ENCODE data around the gene MT1M. TPM values are rescaled to one million over a fixed set of nuclear protein-coding genes. Genes with fewer than 3 reads are reported as not detected.

MT1M gene
- total and polyA plus RNA-seq, 2 experiments from 2014 or later, result not detected

DNA sequence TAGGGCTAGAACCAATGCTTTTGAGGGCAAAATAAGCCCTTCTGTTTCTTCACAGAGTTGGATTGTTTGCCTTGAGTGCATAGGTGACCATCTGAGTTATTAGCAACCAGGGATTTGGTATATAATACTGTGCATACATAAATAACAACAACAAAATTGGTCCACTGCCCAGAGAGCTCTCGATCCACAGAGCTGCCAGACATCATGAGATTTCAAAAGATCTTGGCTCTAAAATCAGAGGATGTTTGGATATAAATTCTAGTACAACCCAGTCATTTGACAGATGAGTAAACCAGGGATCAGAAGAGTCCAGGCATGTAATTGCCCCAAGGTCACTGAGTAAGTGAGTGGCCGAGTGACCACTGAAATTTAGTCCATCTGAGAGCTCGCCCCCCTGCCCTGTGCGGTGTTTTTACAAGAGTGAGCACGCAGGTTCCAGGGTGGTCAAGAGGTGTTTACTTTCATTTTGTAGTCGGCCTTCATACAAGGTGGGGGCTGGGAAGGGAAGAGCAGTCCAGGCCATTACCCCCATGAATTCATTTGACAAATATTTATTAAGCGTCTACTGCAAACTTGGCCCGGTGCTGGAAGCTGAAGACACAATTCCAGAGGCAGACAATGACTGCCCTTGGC lies 25.9 kb upstream of the MT1M start:
- H3K27ac ChIP-seq, result no peak overlapping the region
- peaks cover 11% of the 10 kb centered on the region for H3K4me1 ChIP-seq (ENCODE audit: low read depth)
- no peak overlapping the region for H3K4me3 ChIP-seq
- TF ChIP-seq, protein P1, sequence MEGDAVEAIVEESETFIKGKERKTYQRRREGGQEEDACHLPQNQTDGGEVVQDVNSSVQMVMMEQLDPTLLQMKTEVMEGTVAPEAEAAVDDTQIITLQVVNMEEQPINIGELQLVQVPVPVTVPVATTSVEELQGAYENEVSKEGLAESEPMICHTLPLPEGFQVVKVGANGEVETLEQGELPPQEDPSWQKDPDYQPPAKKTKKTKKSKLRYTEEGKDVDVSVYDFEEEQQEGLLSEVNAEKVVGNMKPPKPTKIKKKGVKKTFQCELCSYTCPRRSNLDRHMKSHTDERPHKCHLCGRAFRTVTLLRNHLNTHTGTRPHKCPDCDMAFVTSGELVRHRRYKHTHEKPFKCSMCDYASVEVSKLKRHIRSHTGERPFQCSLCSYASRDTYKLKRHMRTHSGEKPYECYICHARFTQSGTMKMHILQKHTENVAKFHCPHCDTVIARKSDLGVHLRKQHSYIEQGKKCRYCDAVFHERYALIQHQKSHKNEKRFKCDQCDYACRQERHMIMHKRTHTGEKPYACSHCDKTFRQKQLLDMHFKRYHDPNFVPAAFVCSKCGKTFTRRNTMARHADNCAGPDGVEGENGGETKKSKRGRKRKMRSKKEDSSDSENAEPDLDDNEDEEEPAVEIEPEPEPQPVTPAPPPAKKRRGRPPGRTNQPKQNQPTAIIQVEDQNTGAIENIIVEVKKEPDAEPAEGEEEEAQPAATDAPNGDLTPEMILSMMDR (IDR thresholded peaks at IDR 0.05; ENCODE audit: low read depth, low read length), result no peak
- no peaks in the 10 kb centered on the region for H3K36me3 ChIP-seq
- no peaks in the 10 kb centered on the region for H3K9me3 ChIP-seq (ENCODE audit: low read depth)
- peak in 1 of 2 donors; percentile 87 for DNase-seq (ENCODE audit: low read depth in 1 of 2, low spot score in 1 of 2)
- H3K27me3 ChIP-seq, result peaks cover 57% of the 10 kb centered on the region

DNA sequence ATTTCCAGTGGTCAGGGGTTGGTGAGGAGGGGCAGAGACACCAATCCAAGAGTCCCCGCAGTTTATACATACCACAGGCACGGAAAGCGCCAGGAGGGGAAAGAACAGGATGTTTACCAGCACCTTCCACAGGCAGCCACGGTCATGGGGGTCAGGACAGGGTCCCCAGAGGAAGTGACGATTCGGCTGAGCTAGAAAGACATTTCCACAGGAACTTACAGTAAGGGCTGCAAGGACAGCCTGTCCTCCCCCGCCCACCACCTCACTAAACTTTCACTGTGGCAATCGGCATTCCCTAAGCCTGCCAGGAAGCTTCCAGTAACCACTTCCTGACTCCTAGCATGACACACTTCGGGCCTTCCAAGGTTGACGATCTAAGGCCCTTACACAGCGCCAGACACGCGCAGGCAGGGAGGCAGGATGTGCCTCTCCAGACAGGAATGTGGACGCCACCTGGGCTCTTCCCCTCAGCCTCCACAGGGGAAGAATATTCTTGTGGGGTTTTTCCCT lies 25.3 kb upstream of the MT1M start:
- Histone ChIP-seq H3K4me3 (no peak overlapping the region), H3K4me1 (ENCODE audit: low read depth) (peaks cover 11% of the 10 kb centered on the region), H3K9me3 (ENCODE audit: low read depth) (no peaks in the 10 kb centered on the region), H3K27me3 (peaks cover 57% of the 10 kb centered on the region), H3K27ac (no peak overlapping the region), H3K36me3 (no peaks in the 10 kb centered on the region)
- peak in 1 of 2 donors; percentile 99 for DNase-seq (ENCODE audit: low read depth in 1 of 2, low spot score in 1 of 2)
- TF ChIP-seq, protein P1 (IDR thresholded peaks at IDR 0.05; ENCODE audit: low read depth, low read length), result no peak

DNA sequence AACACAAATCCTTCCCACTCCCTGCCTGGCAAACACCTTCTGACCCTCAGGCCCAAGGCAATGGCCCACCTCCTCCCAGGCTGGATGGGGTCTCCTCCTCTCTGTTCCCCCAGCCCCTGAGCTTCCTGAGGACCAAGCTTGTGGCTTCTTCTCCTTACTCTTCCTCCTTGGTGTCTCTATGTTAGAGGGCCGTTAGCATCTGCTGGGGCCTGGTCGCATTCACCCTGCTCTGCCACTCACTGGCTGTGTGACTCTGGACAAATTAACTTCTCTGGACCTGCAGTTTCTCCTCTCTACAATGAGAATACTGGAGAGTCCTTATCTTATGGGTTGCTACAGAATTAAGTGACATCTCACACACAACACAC lies 24.8 kb upstream of the MT1M start:
- peaks cover 11% of the 10 kb centered on the region for H3K4me1 ChIP-seq (ENCODE audit: low read depth)
- TF ChIP-seq, protein P1 (IDR thresholded peaks at IDR 0.05; ENCODE audit: low read depth, low read length), result no peak
- DNase-seq (ENCODE audit: low read depth in 1 of 2, low spot score in 1 of 2), result no peak
- H3K4me3 ChIP-seq, result no peak overlapping the region
- H3K27me3 ChIP-seq, result peaks cover 57% of the 10 kb centered on the region
- H3K36me3 ChIP-seq, result no peaks in the 10 kb centered on the region
- H3K9me3 ChIP-seq (ENCODE audit: low read depth), result no peaks in the 10 kb centered on the region
- H3K27ac ChIP-seq, result no peak overlapping the region

DNA sequence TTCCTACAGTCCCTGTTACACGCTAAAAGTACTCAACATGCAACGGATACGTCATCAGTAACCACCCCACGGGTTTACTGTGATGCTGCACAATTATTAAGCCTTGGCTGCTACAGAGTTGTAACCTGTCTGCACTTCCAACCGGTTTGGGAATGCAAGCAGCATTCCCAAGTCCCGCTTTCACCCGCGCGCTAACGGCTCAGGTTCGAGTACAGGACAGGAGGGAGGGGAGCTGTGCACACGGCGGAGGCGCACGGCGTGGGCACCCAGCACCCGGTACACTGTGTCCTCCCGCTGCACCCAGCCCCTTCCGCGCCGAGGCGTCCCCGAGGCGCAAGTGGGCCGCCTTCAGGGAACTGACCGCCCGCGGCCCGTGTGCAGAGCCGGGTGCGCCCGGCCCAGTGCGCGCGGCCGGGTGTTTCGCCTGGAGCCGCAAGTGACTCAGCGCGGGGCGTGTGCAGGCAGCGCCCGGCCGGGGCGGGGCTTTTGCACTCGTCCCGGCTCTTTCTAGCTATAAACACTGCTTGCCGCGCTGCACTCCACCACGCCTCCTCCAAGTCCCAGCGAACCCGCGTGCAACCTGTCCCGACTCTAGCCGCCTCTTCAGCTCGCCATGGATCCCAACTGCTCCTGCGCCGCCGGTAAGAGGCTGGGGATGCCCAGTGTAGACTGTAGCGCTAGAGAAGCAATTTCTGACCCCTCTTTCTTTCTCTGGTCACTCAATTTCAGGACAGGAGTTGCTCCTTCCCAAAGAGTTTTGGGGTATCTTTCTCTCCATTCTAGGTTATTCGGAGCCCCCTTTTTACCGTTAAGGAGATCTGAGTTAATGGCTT lies 24.2 kb upstream of the MT1M start, which contains the start of gene MT2A:
TSS of gene MT2A (plus strand) at position 542 of the 833 bp plus-strand sequence. CDS start at position 614, 72 bp downstream.
- peak within 1 kb of the TSS; percentile 18 for H3K4me3 ChIP-seq
- peak; percentile 92 to 98 for DNase-seq (ENCODE audit: low read depth in 1 of 2, low spot score in 1 of 2)
- no peaks in the 10 kb centered on the region for H3K9me3 ChIP-seq (ENCODE audit: low read depth)
- peaks cover 63% of the 10 kb centered on the region for H3K27me3 ChIP-seq
- peaks cover 11% of the 10 kb centered on the region for H3K4me1 ChIP-seq (ENCODE audit: low read depth)
- H3K36me3 ChIP-seq, result no peaks in the 10 kb centered on the region
- TF ChIP-seq, protein P1 (IDR thresholded peaks at IDR 0.05; ENCODE audit: low read depth, low read length), result no peak
- no peak within 1 kb of the TSS for H3K27ac ChIP-seq

DNA sequence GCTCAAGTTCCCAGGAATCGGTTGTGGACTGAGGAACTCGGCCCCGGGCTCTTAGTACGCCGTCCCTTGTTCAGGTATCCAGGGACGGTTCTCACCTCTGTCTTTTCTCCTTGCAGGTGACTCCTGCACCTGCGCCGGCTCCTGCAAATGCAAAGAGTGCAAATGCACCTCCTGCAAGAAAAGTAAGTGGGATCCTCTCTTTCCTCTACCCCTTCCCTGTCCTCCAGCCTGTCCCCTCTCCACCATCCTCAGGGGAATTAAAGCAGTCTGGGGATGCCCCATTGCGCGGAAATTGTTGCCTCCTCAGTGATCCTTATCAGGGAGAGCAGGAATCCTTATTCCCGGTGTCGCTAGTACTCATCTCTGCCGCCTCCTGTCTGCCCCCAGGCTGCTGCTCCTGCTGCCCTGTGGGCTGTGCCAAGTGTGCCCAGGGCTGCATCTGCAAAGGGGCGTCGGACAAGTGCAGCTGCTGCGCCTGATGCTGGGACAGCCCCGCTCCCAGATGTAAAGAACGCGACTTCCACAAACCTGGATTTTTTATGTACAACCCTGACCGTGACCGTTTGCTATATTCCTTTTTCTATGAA lies 23.5 kb upstream of the MT1M start:
- Histone ChIP-seq H3K4me1 (ENCODE audit: low read depth) (peaks cover 11% of the 10 kb centered on the region), H3K27me3 (peaks cover 70% of the 10 kb centered on the region), H3K27ac (no peak overlapping the region), H3K4me3 (peak overlapping the region; percentile 18), H3K9me3 (ENCODE audit: low read depth) (no peaks in the 10 kb centered on the region), H3K36me3 (no peaks in the 10 kb centered on the region)
- TF ChIP-seq, protein P1 (IDR thresholded peaks at IDR 0.05; ENCODE audit: low read depth, low read length), result no peak
- DNase-seq (ENCODE audit: low read depth in 1 of 2, low spot score in 1 of 2), result no peak

All from cardiac muscle cell (in vitro differentiated cells and primary cell).